GM12872 (cell line): ENCODE results near the gene C2orf69.

ENCODE experiments used
- TF ChIP-seq, protein P1 (sequence below): IDR thresholded peaks from 3 replicates; pipeline ENCODE4 v1.5.1; 2011; ENCODE audit warnings: low read depth, mild to moderate bottlenecking, low read length, moderate library complexity; ENCODE audit not compliant: insufficient read depth

The C2orf69 gene

DNA sequence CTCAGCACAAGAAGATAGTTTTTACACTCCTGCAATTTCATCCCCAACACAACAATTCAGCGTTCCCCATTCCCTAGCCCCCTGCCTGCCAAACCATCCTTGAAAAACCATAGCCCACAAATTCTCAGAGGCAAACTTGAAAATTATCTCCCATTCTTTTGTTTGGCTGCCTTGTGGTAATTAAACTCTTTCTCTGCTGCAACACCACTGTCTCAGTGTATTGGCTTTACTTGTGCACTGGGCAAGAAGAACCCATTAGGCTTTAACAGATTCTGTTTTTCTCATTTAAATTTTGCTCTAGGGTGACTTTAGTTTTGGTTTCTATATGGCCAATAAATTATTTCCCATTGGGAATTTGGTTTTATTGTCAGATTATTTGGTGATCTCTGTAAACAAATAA lies 36.9 kb upstream of the C2orf69 start:
- TF ChIP-seq, protein P1, sequence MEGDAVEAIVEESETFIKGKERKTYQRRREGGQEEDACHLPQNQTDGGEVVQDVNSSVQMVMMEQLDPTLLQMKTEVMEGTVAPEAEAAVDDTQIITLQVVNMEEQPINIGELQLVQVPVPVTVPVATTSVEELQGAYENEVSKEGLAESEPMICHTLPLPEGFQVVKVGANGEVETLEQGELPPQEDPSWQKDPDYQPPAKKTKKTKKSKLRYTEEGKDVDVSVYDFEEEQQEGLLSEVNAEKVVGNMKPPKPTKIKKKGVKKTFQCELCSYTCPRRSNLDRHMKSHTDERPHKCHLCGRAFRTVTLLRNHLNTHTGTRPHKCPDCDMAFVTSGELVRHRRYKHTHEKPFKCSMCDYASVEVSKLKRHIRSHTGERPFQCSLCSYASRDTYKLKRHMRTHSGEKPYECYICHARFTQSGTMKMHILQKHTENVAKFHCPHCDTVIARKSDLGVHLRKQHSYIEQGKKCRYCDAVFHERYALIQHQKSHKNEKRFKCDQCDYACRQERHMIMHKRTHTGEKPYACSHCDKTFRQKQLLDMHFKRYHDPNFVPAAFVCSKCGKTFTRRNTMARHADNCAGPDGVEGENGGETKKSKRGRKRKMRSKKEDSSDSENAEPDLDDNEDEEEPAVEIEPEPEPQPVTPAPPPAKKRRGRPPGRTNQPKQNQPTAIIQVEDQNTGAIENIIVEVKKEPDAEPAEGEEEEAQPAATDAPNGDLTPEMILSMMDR = no peak

DNA sequence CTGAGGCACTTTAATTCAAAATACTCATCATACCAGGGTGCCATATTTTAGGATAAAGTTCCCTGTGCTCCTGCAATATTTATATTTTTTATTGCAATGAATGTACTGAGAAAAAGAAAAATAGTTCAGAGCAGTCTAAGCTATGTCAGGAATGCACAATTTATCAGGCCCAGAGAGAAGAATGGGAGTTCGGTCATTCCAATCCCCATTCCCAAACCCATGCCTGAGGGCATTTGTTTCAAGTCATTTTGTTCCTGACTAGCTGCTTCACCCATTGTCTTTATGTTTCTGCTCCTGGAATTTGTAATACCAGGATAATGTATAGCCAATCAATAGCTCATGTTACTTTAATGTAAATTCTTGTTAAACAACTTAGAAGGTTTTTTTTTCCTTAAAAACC lies 35.7 kb upstream of the C2orf69 start:
- TF ChIP-seq, protein P1 = no peak

DNA sequence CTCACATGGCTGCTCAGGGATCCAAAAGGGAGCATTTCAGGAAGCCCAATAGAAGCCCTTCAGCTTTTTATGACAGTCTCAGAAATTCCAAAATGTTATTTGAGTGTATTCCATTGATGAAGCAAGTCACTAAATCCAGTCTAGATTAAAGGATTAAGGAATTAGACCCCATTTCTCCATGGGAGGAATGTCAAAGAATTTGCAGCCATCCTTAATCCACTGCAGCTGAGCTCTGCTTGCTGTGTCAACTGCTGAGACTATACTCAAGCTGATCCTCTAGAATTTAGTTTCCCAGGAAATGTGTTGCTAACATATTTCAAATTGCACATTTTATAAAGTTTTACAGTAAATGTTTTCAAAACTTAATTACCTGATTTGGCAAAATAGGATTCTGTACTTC lies 28.4 kb upstream of the C2orf69 start:
- TF ChIP-seq, protein P1 = no peak

DNA sequence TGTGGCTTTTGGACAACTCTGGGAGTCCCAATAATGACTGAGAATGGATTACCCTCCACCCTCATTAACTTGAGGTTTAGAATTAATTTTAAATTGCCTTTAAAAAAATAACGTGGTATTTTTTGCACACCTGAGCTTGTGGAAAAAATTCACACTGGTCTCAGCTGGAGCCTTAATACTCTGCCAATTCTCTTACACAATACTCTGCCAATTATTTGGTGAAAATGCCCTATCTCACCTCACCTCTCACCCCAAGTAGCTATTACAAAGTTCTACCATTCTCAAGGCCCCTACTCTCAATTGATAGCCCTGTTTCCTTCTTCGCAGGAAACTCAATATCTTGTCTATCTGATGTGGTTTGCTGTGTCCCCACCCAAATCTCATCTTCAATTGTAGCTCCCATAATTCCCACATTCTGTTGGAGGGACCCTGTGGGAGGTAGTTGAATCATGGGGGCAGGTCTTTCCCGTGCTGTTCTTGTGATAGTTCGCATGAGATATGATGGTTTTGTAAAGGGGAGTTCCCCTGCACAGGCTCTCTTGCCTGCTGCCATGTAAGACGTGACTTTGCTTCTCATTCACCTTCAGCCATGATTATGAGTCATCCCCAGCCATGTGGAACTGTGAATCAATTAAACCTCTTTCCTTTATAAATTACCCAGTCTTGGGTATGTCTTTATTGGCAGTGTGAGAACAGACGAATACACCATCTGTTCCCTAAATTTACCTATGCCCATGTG lies 27.4 kb upstream of the C2orf69 start:
- TF ChIP-seq, protein P1 = no peak

DNA sequence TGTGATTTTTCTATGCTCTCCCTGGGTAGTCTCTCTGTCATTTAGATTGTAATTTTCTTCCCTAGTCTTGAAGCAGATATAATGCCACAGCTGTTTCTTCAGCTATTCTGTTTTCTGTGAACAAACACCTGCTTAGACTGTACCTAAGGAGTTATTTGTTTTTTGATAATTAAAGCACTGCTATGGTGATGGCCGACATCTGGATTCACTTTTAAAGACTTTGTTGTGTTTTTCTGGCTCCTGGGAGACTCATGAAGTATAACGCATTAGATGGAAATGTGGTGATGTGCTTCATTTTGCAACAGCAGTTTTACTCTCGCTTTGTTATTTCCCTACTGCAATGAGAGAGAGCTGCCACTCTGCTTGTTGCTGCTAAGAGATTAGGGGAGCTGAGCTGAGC lies 15.7 kb upstream of the C2orf69 start:
- TF ChIP-seq, protein P1 = no peak

DNA sequence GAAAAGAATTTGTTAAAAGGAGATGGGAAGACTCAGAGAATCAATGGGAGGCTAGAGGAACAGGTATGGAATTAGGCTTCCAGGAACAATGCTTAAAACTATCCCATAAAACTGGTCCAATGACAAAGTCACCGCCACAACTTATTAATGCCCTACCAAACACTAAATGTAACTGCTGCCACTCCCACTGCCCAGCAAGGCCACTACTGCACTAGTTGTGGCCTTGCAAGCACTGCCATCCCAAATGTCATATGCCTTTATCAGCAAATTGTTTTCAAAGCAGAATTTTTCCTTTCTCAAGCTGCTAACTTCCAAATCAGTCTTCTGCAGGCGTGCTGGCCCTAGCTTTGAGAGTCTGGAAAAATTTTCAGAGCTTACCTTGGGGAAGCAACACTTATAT lies 14.5 kb upstream of the C2orf69 start:
- TF ChIP-seq, protein P1 = no peak

DNA sequence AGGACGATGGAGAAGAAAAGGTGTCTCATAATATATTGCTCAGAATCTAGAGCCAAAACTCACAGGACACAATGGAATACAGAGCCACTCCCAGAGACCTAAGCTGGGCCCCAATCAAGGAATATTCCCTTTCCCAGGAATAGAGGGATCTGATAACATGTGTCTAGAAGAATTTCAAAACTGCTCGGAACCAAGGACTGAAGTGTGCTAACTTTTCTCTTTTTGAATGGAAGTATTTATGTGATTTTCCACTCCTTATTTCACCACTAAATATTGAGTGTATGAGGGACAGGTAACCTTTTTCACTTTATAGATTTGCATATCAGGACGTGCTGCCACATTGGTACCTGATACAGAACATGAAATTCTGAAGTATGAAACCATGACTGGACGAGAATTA lies 9.2 kb upstream of the C2orf69 start:
- TF ChIP-seq, protein P1 = no peak
